T-cell (primary cell): ENCODE results near the gene CYTH2. TPM values are rescaled to one million over a fixed set of nuclear protein-coding genes. Genes with fewer than 3 reads are reported as not detected.

Experiments
- ATAC-seq, 4 experiments: fragments of 200-7000 bp in 3 of 4; fragments of 150-1000 bp in 1 of 4; cut with Tn5 transposase; replicated peaks in 1 of 4; 1 replicate in 3 of 4; 2 replicates in 1 of 4; pipeline ENCODE4 v1.10.0; 2021; ENCODE audit warnings: moderate library complexity in 3 of 4, mild to moderate bottlenecking in 2 of 4, moderate number of reproducible peaks in 1 of 4
- CTCF ChIA-PET, 2 donors: fragments of 300-600 bp; sonication (Branson Sonifier 250); formaldehyde crosslinking; loops; one replicate each; lab custom pipeline; 2022; ENCODE audit warnings: antibody characterized with exemption in 2 of 2; lab: Charles Lee
- POLR2A ChIA-PET, 2 donors: fragments of 300-600 bp; sonication (Branson Sonifier 250); formaldehyde crosslinking; loops; one replicate each; lab custom pipeline; 2022; ENCODE audit warnings: antibody characterized with exemption in 2 of 2; lab: Charles Lee
- DNase-seq, 35 experiments: peaks; one replicate each; pipeline versions ENCODE4 v3.0.0 to v3.0.0-alpha.2; 2013 to 2023
- H3K27ac ChIP-seq: one replicate; pipeline ENCODE4 v1.5.1; 2013; ENCODE audit warnings: low read length
- H3K27me3 ChIP-seq, 2 experiments: replicated peaks in 1 of 2; 1 replicate in 1 of 2; 2 replicates in 1 of 2; pipeline versions ENCODE4 v1.6.1 to v1.7.0; 2013; ENCODE audit warnings: low read length in 1 of 2, mixed read lengths in 1 of 2; ENCODE audit not compliant: control insufficient read depth in 2 of 2, insufficient read depth in 2 of 2; ENCODE audit errors: extremely low read depth in 1 of 2
- H3K36me3 ChIP-seq, 2 donors: 1 replicate in 1 of 2; 2 replicates in 1 of 2; pipeline versions ENCODE4 v1.6.1 to v1.7.0; 2013; ENCODE audit warnings: low read length in 1 of 2; ENCODE audit not compliant: control insufficient read depth in 2 of 2, insufficient read depth in 1 of 2; ENCODE audit errors: extremely low read depth in 1 of 2
- H3K4me1 ChIP-seq, 2 experiments: 1 replicate in 1 of 2; 2 replicates in 1 of 2; pipeline versions ENCODE4 v1.6.1 to v1.7.0; 2013; ENCODE audit warnings: low read length in 2 of 2, mixed read lengths in 1 of 2; ENCODE audit not compliant: insufficient read depth in 2 of 2, control insufficient read depth in 1 of 2; ENCODE audit errors: extremely low read depth in 1 of 2
- H3K4me3 ChIP-seq, 2 donors: 1 replicate in 1 of 2; 2 replicates in 1 of 2; pipeline versions ENCODE4 v1.5.1 to v1.7.0; 2013; ENCODE audit warnings: mild to moderate bottlenecking in 2 of 2, low read length in 1 of 2, moderate library complexity in 1 of 2; ENCODE audit not compliant: control insufficient read depth in 1 of 2; ENCODE audit errors: extremely low read depth in 1 of 2
- H3K9me3 ChIP-seq: 2 replicates; pipeline ENCODE4 v1.7.0; 2013
- H3K27ac Mint-ChIP-seq, 2 donors: one replicate each; pipeline ENCODE4 v1.8.0; 2020 to 2021; ENCODE audit warnings: mild to moderate bottlenecking in 2 of 2, mixed read lengths in 2 of 2
- H3K27me3 Mint-ChIP-seq, 2 donors: one replicate each; pipeline ENCODE4 v1.8.0; 2021 to 2022; ENCODE audit warnings: mixed read lengths in 2 of 2
- H3K36me3 Mint-ChIP-seq: one replicate; pipeline ENCODE4 v1.8.0; 2021; ENCODE audit warnings: mixed read lengths
- H3K4me1 Mint-ChIP-seq, 3 donors: one replicate each; pipeline ENCODE4 v1.8.0; 2020 to 2022; ENCODE audit warnings: mixed read lengths in 3 of 3, mild to moderate bottlenecking in 1 of 3
- H3K4me3 Mint-ChIP-seq, 3 donors: one replicate each; pipeline ENCODE4 v1.8.0; 2020 to 2022; ENCODE audit warnings: mild to moderate bottlenecking in 3 of 3, mixed read lengths in 3 of 3, moderate library complexity in 3 of 3
- H3K9me3 Mint-ChIP-seq, 3 donors: one replicate each; pipeline ENCODE4 v1.8.0; 2020 to 2022; ENCODE audit warnings: mixed read lengths in 3 of 3
- WGBS: methylation state at CpG from one replicate; pipeline ENCODE4 v1.1.5; 2013; ENCODE audit warnings: missing lambda C conversion rate; ENCODE audit not compliant: insufficient coverage; 5-methylcytosine and 5-hydroxymethylcytosine counted together
- total RNA-seq, 35 experiments: library from RNA in 6 of 35; stranded (reverse) in 6 of 35; fragments of 120-200 nt in 1 of 35; gene quantifications; one replicate each; pipeline versions ENCODE4 v1.2.1 to v1.2.4 and lab custom pipeline; 2013 to 2026

Gene CYTH2
- total RNA-seq, 5 donors from 2014 or later (not counting 1 experiment from before 2014, with no cell fraction given): 37.8 to 81.5 (median 70.6) TPM

GRCh38 chr19:48493718-48494401, 24.7 kb downstream of the CYTH2 start:
- H3K27ac ChIP-seq: no peak overlapping the region
- DNase-seq: no peak
- Mint-ChIP-seq H3K4me3 (peak overlapping the region; percentile 68 to 83 (median 74)), H3K4me1 (peaks cover 30 to 50% (median 32%) of the 10 kb centered on the region in 3 donors), H3K27me3 (peaks cover 18 to 37% of the 10 kb centered on the region in 2 donors), H3K27ac (peak overlapping the region in 1 of 2 donors; percentile 59), H3K36me3 (no peaks in the 10 kb centered on the region), H3K9me3 (no peaks in the 10 kb centered on the region)
- WGBS: 7% methylated on average over 60 of the region's 70 CpGs
- CTCF ChIA-PET: interaction anchor here (0.6 to 1.1 kb wide), 5 partner anchors 26 to 1056 kb away, joined by 3 to 10 read pairs (median 4); no protein-coding TSS in a partner anchor
- H3K4me3 ChIP-seq: peak overlapping the region; percentile 47 to 59
- POLR2A ChIA-PET: interaction anchor here (0.5 to 0.6 kb wide), 3 partner anchors 32 to 1034 kb away, joined by 3 to 7 read pairs (median 4); partner anchors contain the start of gene RCN3 (in 1 of the 2)
- H3K4me1 ChIP-seq: peaks cover 2 to 64% of the 10 kb centered on the region in 2 experiments
- ATAC-seq: peak in 3 of 4 experiments; percentile 14 to 34 (median 24)
- no peaks in the 10 kb centered on the region for H3K9me3 ChIP-seq
- peaks cover 3 to 82% of the 10 kb centered on the region in 2 experiments for H3K27me3 ChIP-seq
- H3K36me3 ChIP-seq: no peaks in the 10 kb centered on the region

GRCh38 chr19:48495396-48495795, 26.2 kb downstream of the CYTH2 start:
- ATAC-seq: no peak
- peaks cover 29 to 45% (median 35%) of the 10 kb centered on the region in 3 donors for H3K4me1 Mint-ChIP-seq
- H3K4me3 Mint-ChIP-seq: peak overlapping the region in 2 of 3 donors; percentile 7 to 83
- H3K36me3 Mint-ChIP-seq: no peaks in the 10 kb centered on the region
- Histone ChIP-seq H3K27ac (no peak overlapping the region), H3K4me3 (no peak overlapping the region), H3K4me1 (peaks cover 2 to 58% of the 10 kb centered on the region in 2 experiments), H3K9me3 (no peaks in the 10 kb centered on the region), H3K36me3 (no peaks in the 10 kb centered on the region), H3K27me3 (peaks cover 3 to 89% of the 10 kb centered on the region in 2 experiments)
- ChIA-PET CTCF (no interaction called here), POLR2A (interaction anchor here in 1 of 2 donors (0.6 kb wide), 1 partner anchor 10 kb away, joined by 3 read pairs; no protein-coding TSS in a partner anchor)
- H3K9me3 Mint-ChIP-seq: no peaks in the 10 kb centered on the region
- no peak for DNase-seq
- 83% methylated on average over 3 of the region's 6 CpGs for WGBS
- peaks cover 18 to 39% of the 10 kb centered on the region in 2 donors for H3K27me3 Mint-ChIP-seq
- no peak overlapping the region for H3K27ac Mint-ChIP-seq

- ATAC-seq (no peak), DNase-seq (no peak)
- Histone ChIP-seq H3K9me3 (no peaks in the 10 kb centered on the region), H3K27me3 (peaks cover 3 to 86% of the 10 kb centered on the region in 2 experiments), H3K4me1 (peaks cover 8 to 57% of the 10 kb centered on the region in 2 experiments), H3K27ac (no peak overlapping the region), H3K36me3 (no peaks in the 10 kb centered on the region), H3K4me3 (no peak overlapping the region)
- no peaks in the 10 kb centered on the region for H3K36me3 Mint-ChIP-seq
- peaks cover 19 to 41% (median 37%) of the 10 kb centered on the region in 3 donors for H3K4me1 Mint-ChIP-seq
- no peak overlapping the region for H3K27ac Mint-ChIP-seq
- POLR2A ChIA-PET: no interaction called here
- CTCF ChIA-PET: no interaction called here
- H3K4me3 Mint-ChIP-seq: peak overlapping the region in 2 of 3 donors; percentile 4 to 33
- H3K27me3 Mint-ChIP-seq: peaks cover 18 to 38% of the 10 kb centered on the region in 2 donors
- H3K9me3 Mint-ChIP-seq: no peaks in the 10 kb centered on the region
- 50% methylated on average over 39 of the region's 45 CpGs for WGBS
These were observed 28.0 kb downstream of the CYTH2 start for GRCh38 chr19:48496959-48497727.

GRCh38 chr19:48497728-48498594, 28.8 kb downstream of the CYTH2 start:
- CTCF ChIA-PET: no interaction called here
- H3K27ac Mint-ChIP-seq: no peak overlapping the region
- DNase-seq: no peak

GRCh38 chr19:48498595-48499311, 29.6 kb downstream of the CYTH2 start:
- Histone ChIP-seq H3K9me3 (no peaks in the 10 kb centered on the region), H3K27ac (no peak overlapping the region), H3K36me3 (no peaks in the 10 kb centered on the region), H3K4me1 (peaks cover 8 to 48% of the 10 kb centered on the region in 2 experiments), H3K4me3 (no peak overlapping the region), H3K27me3 (peaks cover 3 to 73% of the 10 kb centered on the region in 2 experiments)
- peaks cover 11 to 32% of the 10 kb centered on the region in 2 donors for H3K27me3 Mint-ChIP-seq
- no peaks in the 10 kb centered on the region for H3K36me3 Mint-ChIP-seq
- H3K4me3 Mint-ChIP-seq: no peak overlapping the region
- 40% methylated on average over 33 of the region's 59 CpGs for WGBS
- ATAC-seq (no peak), DNase-seq (peak in 1 of 35 experiments; percentile 9)
- no peak overlapping the region for H3K27ac Mint-ChIP-seq
- ChIA-PET CTCF (no interaction called here), POLR2A (no interaction called here)
- no peaks in the 10 kb centered on the region for H3K9me3 Mint-ChIP-seq
- H3K4me1 Mint-ChIP-seq: peaks cover 10 to 42% (median 28%) of the 10 kb centered on the region in 3 donors

More at GRCh38 chr19:48497728-48498594, 28.8 kb downstream of the CYTH2 start:
- peaks cover 12 to 32% of the 10 kb centered on the region in 2 donors for H3K27me3 Mint-ChIP-seq
- H3K4me1 Mint-ChIP-seq: peaks cover 11 to 38% (median 32%) of the 10 kb centered on the region in 3 donors
- no peaks in the 10 kb centered on the region for H3K9me3 ChIP-seq
- POLR2A ChIA-PET: no interaction called here
- peak overlapping the region in 1 of 3 donors; percentile 63 for H3K4me3 Mint-ChIP-seq
- ATAC-seq: no peak
- no peak overlapping the region for H3K27ac ChIP-seq
- WGBS: 61% methylated on average over 43 of the region's 46 CpGs
- peaks cover 3 to 78% of the 10 kb centered on the region in 2 experiments for H3K27me3 ChIP-seq
- H3K9me3 Mint-ChIP-seq: no peaks in the 10 kb centered on the region
- H3K36me3 Mint-ChIP-seq: no peaks in the 10 kb centered on the region
- H3K4me3 ChIP-seq: peak overlapping the region in 1 of 2 donors; percentile 15
- H3K36me3 ChIP-seq: no peaks in the 10 kb centered on the region
- H3K4me1 ChIP-seq: peaks cover 8 to 55% of the 10 kb centered on the region in 2 experiments
